Activated naive CD8-positive, alpha-beta T cell treated with anti-CD3 and anti-CD28 coated beads, Interleukin-2, amount 10 ng/mL, durations not matched to agents 7 days and 5 days (primary cell): ENCODE measurements around the gene ARID4A. TPM values are rescaled to one million over a fixed set of nuclear protein-coding genes. Genes with fewer than 3 reads are reported as not detected.
"Not testable (repeated sequence)": the region's sequence is repeated elsewhere in the genome, so short reads cannot be mapped to it uniquely, and the experiment has no call there.

Experiments
- ATAC-seq: fragments of 150-1000 bp; cut with Tn5 transposase; one replicate; pipeline ENCODE4 v1.10.0; 2021; ENCODE audit warnings: low read depth, moderate library complexity
- POLR2A ChIA-PET: fragments of 350-600 bp; sonication (Branson Sonifier 250); formaldehyde crosslinking; loops from one replicate; lab custom pipeline; 2021; ENCODE audit warnings: antibody characterized with exemption; lab: Charles Lee
- DNase-seq: peaks from one replicate; pipeline ENCODE4 v3.0.0; 2021
- H3K27ac Mint-ChIP-seq: one replicate; pipeline ENCODE4 v1.8.0; 2022; ENCODE audit warnings: mild to moderate bottlenecking, mixed read lengths
- H3K27me3 Mint-ChIP-seq: one replicate; pipeline ENCODE4 v1.8.0; 2022; ENCODE audit warnings: mild to moderate bottlenecking, moderate library complexity, mixed read lengths
- H3K36me3 Mint-ChIP-seq: one replicate; pipeline ENCODE4 v1.8.0; 2021; ENCODE audit warnings: mild to moderate bottlenecking, mixed read lengths
- H3K4me1 Mint-ChIP-seq: one replicate; pipeline ENCODE4 v1.8.0; 2021; ENCODE audit warnings: mixed read lengths
- H3K4me3 Mint-ChIP-seq: one replicate; pipeline ENCODE4 v1.8.0; 2022; ENCODE audit warnings: mild to moderate bottlenecking, moderate library complexity, mixed read lengths
- H3K9me3 Mint-ChIP-seq: one replicate; pipeline ENCODE4 v1.8.0; 2021; ENCODE audit warnings: mixed read lengths
- total RNA-seq, 2 experiments: library from RNA; stranded (reverse); gene quantifications; one replicate each; pipeline ENCODE4 v1.2.3, GENCODE V29; 2021

Gene ARID4A, protein sequence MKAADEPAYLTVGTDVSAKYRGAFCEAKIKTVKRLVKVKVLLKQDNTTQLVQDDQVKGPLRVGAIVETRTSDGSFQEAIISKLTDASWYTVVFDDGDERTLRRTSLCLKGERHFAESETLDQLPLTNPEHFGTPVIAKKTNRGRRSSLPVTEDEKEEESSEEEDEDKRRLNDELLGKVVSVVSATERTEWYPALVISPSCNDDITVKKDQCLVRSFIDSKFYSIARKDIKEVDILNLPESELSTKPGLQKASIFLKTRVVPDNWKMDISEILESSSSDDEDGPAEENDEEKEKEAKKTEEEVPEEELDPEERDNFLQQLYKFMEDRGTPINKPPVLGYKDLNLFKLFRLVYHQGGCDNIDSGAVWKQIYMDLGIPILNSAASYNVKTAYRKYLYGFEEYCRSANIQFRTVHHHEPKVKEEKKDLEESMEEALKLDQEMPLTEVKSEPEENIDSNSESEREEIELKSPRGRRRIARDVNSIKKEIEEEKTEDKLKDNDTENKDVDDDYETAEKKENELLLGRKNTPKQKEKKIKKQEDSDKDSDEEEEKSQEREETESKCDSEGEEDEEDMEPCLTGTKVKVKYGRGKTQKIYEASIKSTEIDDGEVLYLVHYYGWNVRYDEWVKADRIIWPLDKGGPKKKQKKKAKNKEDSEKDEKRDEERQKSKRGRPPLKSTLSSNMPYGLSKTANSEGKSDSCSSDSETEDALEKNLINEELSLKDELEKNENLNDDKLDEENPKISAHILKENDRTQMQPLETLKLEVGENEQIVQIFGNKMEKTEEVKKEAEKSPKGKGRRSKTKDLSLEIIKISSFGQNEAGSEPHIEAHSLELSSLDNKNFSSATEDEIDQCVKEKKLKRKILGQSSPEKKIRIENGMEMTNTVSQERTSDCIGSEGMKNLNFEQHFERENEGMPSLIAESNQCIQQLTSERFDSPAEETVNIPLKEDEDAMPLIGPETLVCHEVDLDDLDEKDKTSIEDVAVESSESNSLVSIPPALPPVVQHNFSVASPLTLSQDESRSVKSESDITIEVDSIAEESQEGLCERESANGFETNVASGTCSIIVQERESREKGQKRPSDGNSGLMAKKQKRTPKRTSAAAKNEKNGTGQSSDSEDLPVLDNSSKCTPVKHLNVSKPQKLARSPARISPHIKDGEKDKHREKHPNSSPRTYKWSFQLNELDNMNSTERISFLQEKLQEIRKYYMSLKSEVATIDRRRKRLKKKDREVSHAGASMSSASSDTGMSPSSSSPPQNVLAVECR
- total RNA-seq, result 10 to 100 TPM; 51.4 to 53.2 TPM

DNA sequence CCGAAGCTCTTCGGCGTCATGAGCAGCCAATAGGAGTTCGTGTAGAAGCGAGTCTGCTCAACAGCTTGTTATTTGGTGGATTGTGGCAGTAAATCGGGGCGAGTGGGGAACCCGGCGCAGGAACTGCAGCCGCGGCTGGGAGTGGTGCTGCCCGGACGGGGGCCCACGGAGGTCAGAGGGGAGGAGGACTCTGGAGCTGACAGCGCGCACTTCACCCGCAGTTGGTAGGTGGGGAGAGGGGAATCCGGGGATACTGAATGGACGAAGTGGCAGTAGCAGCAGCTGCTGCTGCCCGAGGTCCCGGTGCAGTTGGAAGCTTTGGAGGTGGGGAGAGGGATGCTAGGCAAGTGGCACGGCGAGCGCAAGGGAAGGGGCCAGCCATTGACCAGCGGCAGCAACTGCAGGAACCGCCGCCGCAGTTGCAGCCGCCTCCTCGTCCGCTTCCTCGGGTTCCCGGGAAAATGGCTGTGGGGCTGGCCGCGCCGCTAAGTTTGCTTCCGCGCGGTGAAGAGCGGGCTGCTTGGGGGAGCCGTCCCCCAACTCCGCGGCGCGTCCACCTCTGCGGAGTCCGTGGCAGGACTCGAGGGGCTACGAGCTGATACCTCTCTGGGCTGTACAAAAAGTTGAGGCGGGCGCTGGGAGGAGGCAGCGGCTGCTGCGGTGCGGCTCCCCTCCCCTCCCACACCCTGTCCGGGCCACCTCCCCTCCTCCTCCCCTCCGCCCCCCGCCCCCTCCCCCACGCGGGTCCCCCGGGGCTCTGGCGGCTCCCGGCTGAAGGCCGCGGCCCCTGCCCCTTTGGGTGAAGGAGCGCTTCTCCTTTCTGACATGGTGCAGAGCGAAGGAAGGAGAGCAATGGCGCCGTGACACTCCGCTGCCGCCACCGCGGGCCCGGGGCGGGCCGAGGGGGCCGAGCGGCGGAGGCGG is at the start of gene ARID4A:
Gene ARID4A (plus strand): TSS at position 79 of the 924 bp plus-strand sequence. CDS start 1,300 bp downstream, outside the sequence.
- Mint-ChIP-seq H3K27me3 (no peaks in the 10 kb centered on the region), H3K4me1 (peaks cover 29% of the 10 kb centered on the region), H3K27ac (no peak within 1 kb of the TSS), H3K9me3 (no peaks in the 10 kb centered on the region), H3K4me3 (peak within 1 kb of the TSS; percentile 100), H3K36me3 (peaks cover 22% of the 10 kb centered on the region)
- ATAC-seq (no peak), DNase-seq (peak; percentile 78)
- POLR2A ChIA-PET, result interaction anchor here (0.6 to 4.4 kb wide), 35 partner anchors 9 to 1030 kb away, joined by 3 to 64 read pairs (median 4); partner anchors contain the start of genes ACTR10, AP5M1, EXOC5 and KIAA0586

GRCh38 chr14:58249611-58250010 is 48.7 kb upstream of the ARID4A start:
- ATAC-seq, result no peak
- Mint-ChIP-seq H3K36me3 (peaks cover 20% of the 10 kb centered on the region), H3K4me3 (no peak overlapping the region), H3K4me1 (peaks cover 31% of the 10 kb centered on the region), H3K9me3 (no peaks in the 10 kb centered on the region), H3K27ac (no peak overlapping the region), H3K27me3 (no peaks in the 10 kb centered on the region)
- POLR2A ChIA-PET, result no interaction called here
- DNase-seq, result no peak

- ATAC-seq, result no peak
These were observed 40.2 kb upstream of the ARID4A start for GRCh38 chr14:58258156-58258555.

GRCh38 chr14:58262005-58262404 is 36.4 kb upstream of the ARID4A start:
- H3K27me3 Mint-ChIP-seq, ATAC-seq, H3K27ac Mint-ChIP-seq, DNase-seq, H3K4me1 Mint-ChIP-seq, H3K4me3 Mint-ChIP-seq, POLR2A ChIA-PET, H3K9me3 Mint-ChIP-seq: not testable (repeated sequence)
- H3K36me3 Mint-ChIP-seq, result peaks cover 32% of the 10 kb centered on the region

More at GRCh38 chr14:58258156-58258555, 40.2 kb upstream of the ARID4A start:
- no peaks in the 10 kb centered on the region for H3K9me3 Mint-ChIP-seq
- H3K4me3 Mint-ChIP-seq, result no peak overlapping the region
- no peak for DNase-seq
- H3K27me3 Mint-ChIP-seq, result no peaks in the 10 kb centered on the region
- POLR2A ChIA-PET, result interaction anchor here (0.7 to 2.2 kb wide), 2 partner anchors 12 to 40 kb away, joined by 5 to 8 read pairs; partner anchors contain the start of gene ARID4A
- H3K4me1 Mint-ChIP-seq, result peaks cover 7% of the 10 kb centered on the region
- H3K27ac Mint-ChIP-seq, result no peak overlapping the region
- peaks cover 23% of the 10 kb centered on the region for H3K36me3 Mint-ChIP-seq

- POLR2A ChIA-PET, result no interaction called here
- no peak for DNase-seq
- H3K4me3 Mint-ChIP-seq, result no peak overlapping the region
- H3K9me3 Mint-ChIP-seq, result no peaks in the 10 kb centered on the region
- H3K36me3 Mint-ChIP-seq, result peaks cover 23% of the 10 kb centered on the region
- no peaks in the 10 kb centered on the region for H3K27me3 Mint-ChIP-seq
- ATAC-seq, result no peak
- H3K4me1 Mint-ChIP-seq, result peaks cover 9% of the 10 kb centered on the region
- H3K27ac Mint-ChIP-seq, result no peak overlapping the region
These were observed 33.0 kb upstream of the ARID4A start for GRCh38 chr14:58265401-58265800.

DNA sequence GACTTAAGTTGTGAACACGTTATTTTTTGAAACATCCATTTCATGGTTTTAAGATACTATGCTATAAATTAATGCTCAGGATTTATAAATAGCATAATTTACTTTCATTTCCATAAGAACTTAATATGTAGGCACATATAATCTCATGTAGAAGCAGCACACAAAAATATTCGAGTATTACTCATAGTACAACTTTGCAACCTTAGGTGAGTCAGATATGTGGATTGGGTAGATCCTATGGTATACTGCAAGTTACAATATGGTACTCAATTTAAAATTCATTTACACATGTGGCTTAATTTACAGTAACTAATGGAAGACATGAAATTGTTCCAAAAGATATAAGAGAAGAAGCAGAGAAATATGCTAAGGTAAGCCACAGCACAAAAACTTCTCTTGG is 27.7 kb upstream of the ARID4A start:
- no peaks in the 10 kb centered on the region for H3K27me3 Mint-ChIP-seq
- peak overlapping the region; percentile 51 for H3K27ac Mint-ChIP-seq
- peaks cover 27% of the 10 kb centered on the region for H3K4me1 Mint-ChIP-seq
- POLR2A ChIA-PET, result interaction anchor here (0.5 kb wide), 1 partner anchor 12 kb away, joined by 5 read pairs; no protein-coding TSS in a partner anchor
- no peak overlapping the region for H3K4me3 Mint-ChIP-seq
- H3K9me3 Mint-ChIP-seq, result no peaks in the 10 kb centered on the region
- no peak for ATAC-seq
- H3K36me3 Mint-ChIP-seq, result peaks cover 32% of the 10 kb centered on the region
- no peak for DNase-seq

- peaks cover 34% of the 10 kb centered on the region for H3K4me1 Mint-ChIP-seq
- no peak overlapping the region for H3K27ac Mint-ChIP-seq
- H3K27me3 Mint-ChIP-seq, result no peaks in the 10 kb centered on the region
- no peak for DNase-seq
- H3K4me3 Mint-ChIP-seq, result no peak overlapping the region
- peaks cover 29% of the 10 kb centered on the region for H3K36me3 Mint-ChIP-seq
- POLR2A ChIA-PET, result interaction anchor here (1.0 to 2.8 kb wide), 2 partner anchors 18 to 26 kb away, joined by 4 to 16 read pairs; partner anchors contain the start of gene ARID4A
- no peak for ATAC-seq
- H3K9me3 Mint-ChIP-seq, result no peaks in the 10 kb centered on the region
These were observed 25.6 kb upstream of the ARID4A start for GRCh38 chr14:58272588-58273372.

DNA sequence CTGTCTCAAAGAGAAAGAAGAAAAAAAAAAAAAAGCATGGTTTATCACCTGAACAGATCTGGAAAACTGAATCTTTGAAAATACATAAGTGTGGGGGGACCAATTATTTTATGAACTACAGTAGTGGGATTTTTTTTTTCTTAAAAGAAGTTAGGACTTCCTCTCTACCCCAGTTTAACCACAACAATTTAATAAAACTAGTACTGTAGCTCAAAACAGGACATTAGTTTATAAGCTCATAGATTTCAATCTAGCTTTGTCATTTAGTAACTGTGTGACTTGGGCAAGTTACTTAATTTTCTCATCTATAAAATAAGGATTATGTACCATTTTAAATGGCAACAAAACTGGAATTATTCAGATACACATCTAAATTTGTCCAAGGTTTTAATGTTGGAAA is 23.5 kb upstream of the ARID4A start:
- no peaks in the 10 kb centered on the region for H3K9me3 Mint-ChIP-seq
- DNase-seq, result no peak
- H3K4me3 Mint-ChIP-seq, result peak overlapping the region; percentile 66
- peak overlapping the region; percentile 79 for H3K27ac Mint-ChIP-seq
- H3K27me3 Mint-ChIP-seq, result no peaks in the 10 kb centered on the region
- POLR2A ChIA-PET, result interaction anchor here (1.8 to 2.8 kb wide), 3 partner anchors 11 to 30 kb away, joined by 6 to 16 read pairs (median 9); partner anchors contain the start of genes ARID4A and PSMA3
- peaks cover 34% of the 10 kb centered on the region for H3K4me1 Mint-ChIP-seq
- H3K36me3 Mint-ChIP-seq, result peaks cover 33% of the 10 kb centered on the region
- ATAC-seq, result no peak

DNA sequence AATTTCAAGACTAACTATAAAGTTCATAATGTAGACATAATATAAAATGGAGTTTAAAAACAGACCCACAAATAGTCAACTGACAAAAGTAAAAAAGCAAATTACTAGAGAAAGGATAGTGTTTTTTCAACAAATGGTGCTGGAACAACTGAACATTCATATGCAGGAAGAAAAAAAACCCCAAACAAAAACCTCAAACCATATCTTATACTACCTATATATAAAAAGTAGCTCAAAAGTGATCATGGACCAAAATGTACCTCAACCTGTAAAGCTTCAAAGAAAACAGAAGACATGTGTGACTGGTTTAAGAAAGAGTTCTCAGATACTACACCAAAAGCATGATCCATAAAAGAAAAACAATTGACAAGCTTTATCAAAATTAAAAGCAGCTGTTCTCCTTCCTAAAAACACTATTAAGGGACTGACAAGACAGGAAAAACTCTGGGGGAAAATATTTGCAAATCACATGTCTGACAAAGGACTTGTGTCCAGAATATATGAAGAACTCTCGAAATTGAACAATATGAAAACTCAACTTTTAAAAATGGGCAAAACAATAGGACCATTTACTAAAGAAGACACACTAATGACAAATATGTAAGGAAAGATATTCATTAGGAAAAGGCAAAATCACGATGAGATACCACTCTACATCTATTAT is 22.7 kb upstream of the ARID4A start:
- Mint-ChIP-seq H3K9me3 (no peaks in the 10 kb centered on the region), H3K27ac (peak overlapping the region; percentile 79), H3K4me3 (peak overlapping the region; percentile 66), H3K27me3 (no peaks in the 10 kb centered on the region), H3K4me1 (peaks cover 34% of the 10 kb centered on the region), H3K36me3 (peaks cover 34% of the 10 kb centered on the region)
- peak; percentile 46 for ATAC-seq
- DNase-seq, result no peak
- POLR2A ChIA-PET, result interaction anchor here (0.9 to 2.0 kb wide), 5 partner anchors 10 to 31 kb away, joined by 4 to 11 read pairs (median 6); partner anchors contain the start of genes ARID4A and PSMA3

GRCh38 chr14:58276208-58276607 is 22.1 kb upstream of the ARID4A start:
- H3K27me3 Mint-ChIP-seq, result no peaks in the 10 kb centered on the region
- H3K4me3 Mint-ChIP-seq, result no peak overlapping the region
- H3K9me3 Mint-ChIP-seq, result no peaks in the 10 kb centered on the region
- peaks cover 34% of the 10 kb centered on the region for H3K36me3 Mint-ChIP-seq
- DNase-seq, result no peak
- H3K27ac Mint-ChIP-seq, result no peak overlapping the region
- peaks cover 37% of the 10 kb centered on the region for H3K4me1 Mint-ChIP-seq
- no peak for ATAC-seq
- POLR2A ChIA-PET, result interaction anchor here (0.9 to 2.0 kb wide), 5 partner anchors 9 to 32 kb away, joined by 4 to 11 read pairs (median 6); partner anchors contain the start of genes ARID4A and PSMA3
